Activated naive CD4-positive, alpha-beta T cell treated with anti-CD3 and anti-CD28 coated beads for 36 hours (primary cell): ENCODE results near the gene NR1H3. TPM values are rescaled to one million over a fixed set of nuclear protein-coding genes. Genes with fewer than 3 reads are reported as not detected.

Experiments
- CTCF ChIA-PET: fragments of 350-600 bp; sonication (Branson Sonifier 250); formaldehyde crosslinking; loops from one replicate; lab custom pipeline; 2021; ENCODE audit warnings: antibody characterized with exemption; lab: Charles Lee
- DNase-seq: peaks from one replicate; pipeline ENCODE4 v3.0.0-alpha.2; 2020
- H3K27ac Mint-ChIP-seq: one replicate; pipeline ENCODE4 v1.8.0; 2021; ENCODE audit warnings: mild to moderate bottlenecking, mixed read lengths
- H3K27me3 Mint-ChIP-seq: one replicate; pipeline ENCODE4 v1.8.0; 2021; ENCODE audit warnings: low read depth, mixed read lengths
- H3K36me3 Mint-ChIP-seq: one replicate; pipeline ENCODE4 v1.8.0; 2021; ENCODE audit warnings: low read depth, mixed read lengths
- H3K4me1 Mint-ChIP-seq: one replicate; pipeline ENCODE4 v1.8.0; 2021; ENCODE audit warnings: low read depth, mixed read lengths
- H3K4me3 Mint-ChIP-seq: one replicate; pipeline ENCODE4 v1.8.0; 2021; ENCODE audit warnings: mild to moderate bottlenecking, moderate library complexity, mixed read lengths
- H3K9me3 Mint-ChIP-seq: one replicate; pipeline ENCODE4 v1.8.0; 2021; ENCODE audit warnings: mixed read lengths
- intact Hi-C: fragments of 100-400 bp; cut with micrococcal nuclease; formaldehyde crosslinking; loops from one replicate; pipeline ENCODE4 v1.15.1; 2023
- total RNA-seq, 2 experiments: library from RNA; stranded (reverse); gene quantifications; one replicate each; pipeline ENCODE4 v1.2.3, GENCODE V29; 2021

The NR1H3 gene
- total RNA-seq, 2 experiments from 2014 or later, result 10.4 to 11.3 TPM

DNA sequence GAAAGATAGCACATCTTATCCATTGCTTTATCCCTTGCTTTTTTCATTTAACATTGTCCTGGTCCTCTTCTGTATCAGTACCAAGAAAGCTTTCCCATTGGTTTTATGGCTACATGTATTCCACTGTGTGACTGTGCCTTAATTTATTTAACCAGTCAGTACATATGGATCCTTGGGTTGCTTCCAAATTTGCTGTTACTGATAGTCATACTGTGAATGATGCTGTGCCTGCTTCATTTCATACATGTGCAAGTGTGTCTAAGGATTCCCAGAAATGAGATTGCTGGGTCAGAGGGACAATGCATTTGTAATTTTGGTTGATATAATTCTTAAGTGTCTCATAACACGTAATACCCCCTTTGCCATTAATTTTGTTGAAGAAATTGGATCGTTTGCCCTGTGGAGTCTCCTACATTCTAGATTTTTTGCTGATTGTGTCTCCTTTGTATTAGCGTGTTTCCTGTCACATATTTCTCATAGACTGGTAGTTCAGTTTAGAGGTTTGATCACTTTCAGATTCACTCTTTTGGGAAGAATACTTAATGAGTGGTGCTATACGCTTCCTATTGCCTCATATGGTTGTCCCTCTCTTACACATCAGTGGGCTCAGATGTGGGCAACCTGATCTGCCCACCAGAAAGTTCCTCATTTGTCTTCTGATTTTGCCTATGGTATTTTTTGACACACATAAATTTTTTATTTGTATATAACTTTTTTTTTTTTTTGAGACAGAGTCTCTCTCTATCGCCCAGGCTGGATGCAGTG lies 59.5 kb downstream of the NR1H3 start:
- CTCF ChIA-PET, result interaction anchor here (1.3 kb wide), 1 partner anchor 13 kb away, joined by 3 read pairs; no protein-coding TSS in a partner anchor
- H3K4me3 Mint-ChIP-seq, result no peak overlapping the region
- peaks cover 19% of the 10 kb centered on the region for H3K36me3 Mint-ChIP-seq
- peaks cover 4% of the 10 kb centered on the region for H3K4me1 Mint-ChIP-seq
- no peaks in the 10 kb centered on the region for H3K27me3 Mint-ChIP-seq
- intact Hi-C loops, result no loop called here
- no peak overlapping the region for H3K27ac Mint-ChIP-seq
- DNase-seq, result no peak
- no peaks in the 10 kb centered on the region for H3K9me3 Mint-ChIP-seq

GRCh38 chr11:47318166-47318565 lies 60.4 kb downstream of the NR1H3 start:
- Mint-ChIP-seq H3K4me3 (no peak overlapping the region), H3K27ac (no peak overlapping the region), H3K4me1 (peaks cover 4% of the 10 kb centered on the region), H3K27me3 (no peaks in the 10 kb centered on the region), H3K36me3 (peaks cover 18% of the 10 kb centered on the region), H3K9me3 (no peaks in the 10 kb centered on the region)
- intact Hi-C loops, result no loop called here
- DNase-seq, result no peak
- CTCF ChIA-PET, result no interaction called here

Other genes starting within 250 kb of the NR1H3 start
- 10 to 100 TPM; 75.1 to 78.7 TPM for gene ARFGAP2, start 81.1 kb upstream of the NR1H3 start, total RNA-seq
- 1 to 10 TPM; 6.5 to 7.2 TPM for gene PACSIN3, start 71.6 kb upstream of the NR1H3 start, total RNA-seq
- 100 to 1,000 TPM; 273 to 282 TPM for gene DDB2, start 43.0 kb upstream of the NR1H3 start, total RNA-seq
- gene ACP2, start 9.2 kb upstream of the NR1H3 start, total RNA-seq, result 1 to 10 TPM; 8.0 to 9.3 TPM
- gene MADD, start 12.1 kb downstream of the NR1H3 start, total RNA-seq, result 10 to 100 TPM; 49.9 to 52.2 TPM
- not detected for gene MYBPC3, start 94.7 kb downstream of the NR1H3 start, total RNA-seq
- not detected for gene SPI1, start 120.6 kb downstream of the NR1H3 start, total RNA-seq
- gene SLC39A13, start 150.6 kb downstream of the NR1H3 start, total RNA-seq, result 1 to 10 TPM; 9.2 TPM
- gene PSMC3, start 168.4 kb downstream of the NR1H3 start, total RNA-seq, result 100 to 1,000 TPM; 127 to 129 TPM
- gene RAPSN, start 191.1 kb downstream of the NR1H3 start, total RNA-seq, result not detected